H1 (cell line): ENCODE results near the gene TRIM47. TPM values are rescaled to one million over a fixed set of nuclear protein-coding genes. Genes with fewer than 3 reads are reported as not detected.

Experiments used
- CTCF ChIA-PET: fragments of 300-600 bp; sonication (Branson Sonifier 250); formaldehyde crosslinking; loops from one replicate; lab custom pipeline; 2021; ENCODE audit not compliant: partially characterized antibody; lab: Charles Lee
- POLR2A ChIA-PET: fragments of 300-600 bp; sonication (Branson Sonifier 250); formaldehyde crosslinking; loops from one replicate; lab custom pipeline; 2021; ENCODE audit warnings: inconsistent platforms; ENCODE audit not compliant: partially characterized antibody; lab: Charles Lee
- DNase-seq, 2 experiments: peaks; one replicate each; pipeline versions ENCODE4 v3.0.0 to v3.0.0-alpha.2; 2010 to 2022; ENCODE audit warnings: low spot score in 2 of 2, low read depth in 1 of 2, mixed read lengths in 1 of 2
- FAIRE-seq: peaks from 2 replicates; lab custom pipeline; 2011; peaks lifted over from hg19 to GRCh38; lab: Jason Lieb, UNC
- H2AFZ ChIP-seq: 2 replicates; pipeline ENCODE4 v1.8.1; 2012; ENCODE audit warnings: low read length, inconsistent platforms
- H2AK5ac ChIP-seq: 2 replicates; pipeline ENCODE4 v1.6.1; 2013; ENCODE audit warnings: low read depth, low read length
- H2BK120ac ChIP-seq: replicated peaks from 2 replicates; pipeline ENCODE3; 2013; ENCODE audit warnings: low read depth, low read length, inconsistent platforms
- H2BK12ac ChIP-seq: 2 replicates; pipeline ENCODE4 v1.6.1; 2013; ENCODE audit warnings: low read depth, low read length
- H2BK15ac ChIP-seq: 2 replicates; pipeline ENCODE4 v1.6.1; 2013; ENCODE audit warnings: low read length
- H2BK20ac ChIP-seq: 2 replicates; pipeline ENCODE4 v1.6.1; 2013; ENCODE audit warnings: low read length
- H2BK5ac ChIP-seq: 2 replicates; pipeline ENCODE4 v1.6.1; 2013; ENCODE audit warnings: low read depth, low read length
- H3K14ac ChIP-seq: 2 replicates; pipeline ENCODE4 v1.6.1; 2013; ENCODE audit warnings: inconsistent platforms; ENCODE audit not compliant: insufficient read length
- H3K18ac ChIP-seq: 2 replicates; pipeline ENCODE4 v1.6.1; 2013; ENCODE audit warnings: low read length; ENCODE audit errors: extremely low read depth
- H3K23ac ChIP-seq: 2 replicates; pipeline ENCODE4 v1.6.1; 2013; ENCODE audit warnings: inconsistent platforms; ENCODE audit not compliant: insufficient read length
- H3K23me2 ChIP-seq: 2 replicates; pipeline ENCODE4 v1.6.1; 2013; ENCODE audit warnings: low read depth, low read length
- H3K27ac ChIP-seq: 2 replicates; pipeline ENCODE4 v1.6.1; 2011; ENCODE audit warnings: low read depth, low read length, inconsistent platforms
- H3K27me3 ChIP-seq, 4 experiments: replicated peaks in 1 of 4; 1 replicate in 1 of 4; 2 replicates in 3 of 4; pipeline versions ENCODE4 v1.6.1 to v1.8.1; 2011 to 2013; ENCODE audit warnings: low read length in 3 of 4, mild to moderate bottlenecking in 3 of 4, inconsistent platforms in 2 of 4, mixed read lengths in 2 of 4, moderate library complexity in 1 of 4; ENCODE audit not compliant: control insufficient read depth in 3 of 4, insufficient read depth in 3 of 4; ENCODE audit errors: extremely low read depth in 1 of 4
- H3K36me3 ChIP-seq, 4 experiments: 2 replicates each; pipeline versions ENCODE4 v1.6.1 to v1.8.1; 2011 to 2013; ENCODE audit warnings: mild to moderate bottlenecking in 4 of 4, low read length in 3 of 4, moderate library complexity in 2 of 4, control low read depth in 1 of 4, inconsistent platforms in 1 of 4; ENCODE audit not compliant: insufficient read depth in 4 of 4, control insufficient read depth in 2 of 4
- H3K4ac ChIP-seq: replicated peaks from 2 replicates; pipeline ENCODE3; 2013; ENCODE audit warnings: low read length, low read depth, mixed read lengths, inconsistent platforms; ENCODE audit not compliant: insufficient read length
- H3K4me1 ChIP-seq, 4 experiments: replicated peaks in 1 of 4; 1 replicate in 1 of 4; 2 replicates in 3 of 4; pipeline versions ENCODE4 v1.6.1 to v1.8.1; 2011 to 2013; ENCODE audit warnings: low read length in 3 of 4, inconsistent platforms in 2 of 4, mixed read lengths in 1 of 4; ENCODE audit not compliant: insufficient read depth in 4 of 4, control insufficient read depth in 3 of 4
- H3K4me2 ChIP-seq, 2 experiments: 2 replicates each; pipeline versions ENCODE4 v1.6.1 to v1.8.1; 2011 to 2013; ENCODE audit warnings: low read depth in 2 of 2, low read length in 2 of 2, control low read depth in 1 of 2, inconsistent platforms in 1 of 2, mild to moderate bottlenecking in 1 of 2; ENCODE audit not compliant: insufficient read depth in 1 of 2
- H3K4me3 ChIP-seq, 4 experiments: fragments of 200-600, 300-600 bp in 1 of 4; sonication (generic), shearing (Covaris generic), sonication (Bioruptor Twin) in 1 of 4; 2 replicates each; pipeline versions ENCODE4 v1.5.1 to v1.8.1; 2011 to 2016; ENCODE audit warnings: low read length in 4 of 4, low read depth in 3 of 4, control low read depth in 2 of 4, inconsistent platforms in 2 of 4, mild to moderate bottlenecking in 2 of 4, mixed read lengths in 1 of 4, moderate library complexity in 1 of 4; ENCODE audit not compliant: insufficient read depth in 2 of 4; ENCODE audit errors: extremely low read depth in 1 of 4
- H3K56ac ChIP-seq: replicated peaks from 2 replicates; pipeline ENCODE3; 2013; ENCODE audit warnings: low read depth, mild to moderate bottlenecking, mixed read lengths, low read length, inconsistent platforms; ENCODE audit not compliant: insufficient read length
- H3K79me1 ChIP-seq: 2 replicates; pipeline ENCODE4 v1.6.1; 2013; ENCODE audit warnings: low read depth, low read length, control low read depth
- H3K79me2 ChIP-seq, 2 experiments: 2 replicates each; pipeline versions ENCODE4 v1.6.1 to v1.8.1; 2012 to 2013; ENCODE audit warnings: low read length in 2 of 2, mild to moderate bottlenecking in 2 of 2, inconsistent platforms in 1 of 2; ENCODE audit not compliant: insufficient read depth in 2 of 2, control insufficient read depth in 1 of 2
- H3K9ac ChIP-seq, 4 experiments: replicated peaks in 1 of 4; 1 replicate in 1 of 4; 2 replicates in 3 of 4; pipeline versions ENCODE4 v1.6.1 to v1.8.1; 2011 to 2013; ENCODE audit warnings: low read depth in 3 of 4, low read length in 3 of 4, control low read depth in 2 of 4, mild to moderate bottlenecking in 2 of 4, moderate library complexity in 2 of 4, inconsistent platforms in 1 of 4; ENCODE audit errors: extremely low read depth in 1 of 4
- H3K9me3 ChIP-seq, 2 experiments: 2 replicates each; pipeline versions ENCODE4 v1.6.1 to v1.8.1; 2012 to 2013; ENCODE audit warnings: mild to moderate bottlenecking in 2 of 2, moderate library complexity in 2 of 2, control low read depth in 1 of 2, inconsistent platforms in 1 of 2, low read depth in 1 of 2, low read length in 1 of 2, mixed read lengths in 1 of 2; ENCODE audit not compliant: insufficient read depth in 2 of 2
- H4K20me1 ChIP-seq, 2 experiments: replicated peaks in 1 of 2; 2 replicates each; pipeline versions ENCODE3 to v1.8.1; 2011 to 2013; ENCODE audit warnings: inconsistent platforms in 2 of 2, low read length in 2 of 2, mild to moderate bottlenecking in 1 of 2; ENCODE audit not compliant: insufficient read depth in 2 of 2, control insufficient read depth in 1 of 2
- H4K5ac ChIP-seq: 2 replicates; pipeline ENCODE4 v1.6.1; 2013; ENCODE audit warnings: low read length, low read depth, mixed read lengths, inconsistent platforms; ENCODE audit not compliant: insufficient read length
- H4K8ac ChIP-seq: 2 replicates; pipeline ENCODE4 v1.8.0; 2013; ENCODE audit warnings: mild to moderate bottlenecking, moderate library complexity, low read length, inconsistent platforms; ENCODE audit not compliant: insufficient read depth; ENCODE audit errors: extremely low read depth
- H4K91ac ChIP-seq: replicated peaks from 2 replicates; pipeline ENCODE3; 2013; ENCODE audit warnings: low read length, mixed read lengths, inconsistent platforms; ENCODE audit not compliant: insufficient read length
- BACH1 ChIP-seq: IDR thresholded peaks from 2 replicates; pipeline ENCODE4 v1.6.1; 2012; ENCODE audit warnings: low read length, improper control_type of control experiment
- RBBP5 ChIP-seq: IDR thresholded peaks from 2 replicates; pipeline ENCODE4 v1.7.1; 2012; ENCODE audit warnings: low read depth, mild to moderate bottlenecking, inconsistent platforms, low read length, moderate library complexity, borderline replicate concordance
- WGBS, 2 experiments: shearing (Covaris generic) in 1 of 2; methylation state at CpG; one replicate each; pipeline versions ENCODE4 v1.1.6 to v1.1.7; 2013 to 2015; ENCODE audit warnings: low lambda C conversion rate in 2 of 2, mixed read lengths in 2 of 2, inconsistent platforms in 1 of 2, low coverage in 1 of 2, missing lambda C conversion rate in 1 of 2; ENCODE audit not compliant: insufficient replicate concordance in 2 of 2, insufficient coverage in 1 of 2, insufficient read length in 1 of 2; ENCODE audit errors: extremely low coverage in 1 of 2, missing lambda C conversion rate in 1 of 2; 5-methylcytosine and 5-hydroxymethylcytosine counted together
- polyA plus RNA-seq, 7 experiments: library from polyadenylated mRNA; depleted of rRNA in 3 of 7; stranded (reverse) in 5 of 7; unstranded in 2 of 7; fragments of >200 nt in 5 of 7; fragments of 200-250 nt in 2 of 7; gene quantifications; 1 replicate in 5 of 7; 2 replicates in 1 of 7; 4 replicates in 1 of 7; pipeline versions ENCODE4 v1.2.1 to v1.2.3, GENCODE V29; 2011 to 2013; ENCODE audit warnings: missing spikeins in 2 of 7, mixed read lengths in 2 of 7
- total RNA-seq: library from RNA; stranded (reverse); fragmentation: NEBNext Ultra II Directional; extraction: Animal tissue kit (Norgen Biotek cat#: 25700); gene quantifications from 2 replicates; pipeline ENCODE4 v1.2.1, GENCODE V29; 2021
- TF ChIP-seq, protein P1 (sequence below): IDR thresholded peaks from 2 replicates; pipeline ENCODE4 v1.6.1; 2012; ENCODE audit warnings: low read length, inconsistent platforms

Gene TRIM47
- total and polyA plus RNA-seq, 2 of the 8 experiments (the other 6 are each of a cell fraction or from before 2014, with no cell fraction given), result 6.3 to 6.4 TPM

DNA sequence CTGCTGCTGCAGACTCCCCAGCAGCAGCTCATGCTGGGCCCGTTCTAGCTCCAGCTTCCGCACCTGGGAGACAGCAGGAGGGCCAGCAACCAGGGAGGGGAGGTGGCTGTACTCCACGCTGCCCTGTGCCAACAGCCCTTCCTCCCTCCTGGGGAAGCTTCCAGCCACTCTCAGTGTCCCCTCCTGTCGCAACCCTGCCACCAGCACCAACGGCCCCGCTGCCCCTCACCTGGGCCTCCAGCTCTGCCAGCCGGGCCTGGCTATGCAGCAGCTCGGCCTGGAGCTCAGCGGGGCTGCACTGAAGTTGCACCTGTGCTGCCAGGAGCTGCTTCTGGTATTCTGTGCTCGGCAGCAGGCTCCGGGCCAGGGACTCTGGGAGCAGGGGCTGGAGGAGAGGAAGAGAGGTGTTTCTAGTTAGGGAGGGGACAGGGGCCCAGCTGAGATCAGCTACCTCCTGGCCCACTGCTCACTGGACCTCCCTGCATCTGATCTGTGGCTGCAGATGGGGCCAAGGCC, 41.7 kb upstream of the TRIM47 start:
- no peak overlapping the region for H2BK20ac ChIP-seq
- WGBS, 2 experiments, result 85% methylated on average over 11 of the region's 11 CpGs; no CpG with 5 or more reads in 1 of the 2 experiments
- no peak overlapping the region for H4K91ac ChIP-seq
- no peak overlapping the region for H2BK5ac ChIP-seq
- no peak overlapping the region for H3K18ac ChIP-seq
- H2BK12ac ChIP-seq, result no peak overlapping the region
- H3K36me3 ChIP-seq, result peaks cover 0 to 4% (median 0%) of the 10 kb centered on the region in 4 experiments; a peak in 2 of 8 replicates
- FAIRE-seq (no peak), DNase-seq (no peak)
- no peak overlapping the region for H2AK5ac ChIP-seq
- H3K4ac ChIP-seq, result no peak overlapping the region
- H3K9me3 ChIP-seq, result no peaks in the 10 kb centered on the region
- CTCF ChIA-PET, result interaction anchor here (0.5 to 51.3 kb wide), 13 partner anchors 9 to 379 kb away, joined by 3 to 885 read pairs (median 3); partner anchors contain the start of genes CDK3, MRPL38 and TRIM65
- no peaks in the 10 kb centered on the region for H3K79me2 ChIP-seq
- no peak overlapping the region for H3K4me2 ChIP-seq
- H3K4me1 ChIP-seq, result no peaks in the 10 kb centered on the region
- no peak overlapping the region for H4K5ac ChIP-seq
- no peaks in the 10 kb centered on the region for H3K27me3 ChIP-seq
- no peak overlapping the region; the same call in 1 of the 2 replicates for H4K8ac ChIP-seq
- POLR2A ChIA-PET, result interaction anchor here (0.7 to 3.7 kb wide), 7 partner anchors 8 to 172 kb away, joined by 3 to 16 read pairs (median 4); partner anchors contain the start of genes MRPL38 and TRIM65
- no peak overlapping the region for H2BK120ac ChIP-seq
- no peak overlapping the region for H3K23ac ChIP-seq
- no peak overlapping the region for H3K27ac ChIP-seq
- no peak overlapping the region for H2AFZ ChIP-seq
- no peak overlapping the region for H3K14ac ChIP-seq
- no peak overlapping the region for H3K9ac ChIP-seq
- H3K56ac ChIP-seq, result no peak overlapping the region
- no peaks in the 10 kb centered on the region for H3K23me2 ChIP-seq
- TF ChIP-seq, protein P1, sequence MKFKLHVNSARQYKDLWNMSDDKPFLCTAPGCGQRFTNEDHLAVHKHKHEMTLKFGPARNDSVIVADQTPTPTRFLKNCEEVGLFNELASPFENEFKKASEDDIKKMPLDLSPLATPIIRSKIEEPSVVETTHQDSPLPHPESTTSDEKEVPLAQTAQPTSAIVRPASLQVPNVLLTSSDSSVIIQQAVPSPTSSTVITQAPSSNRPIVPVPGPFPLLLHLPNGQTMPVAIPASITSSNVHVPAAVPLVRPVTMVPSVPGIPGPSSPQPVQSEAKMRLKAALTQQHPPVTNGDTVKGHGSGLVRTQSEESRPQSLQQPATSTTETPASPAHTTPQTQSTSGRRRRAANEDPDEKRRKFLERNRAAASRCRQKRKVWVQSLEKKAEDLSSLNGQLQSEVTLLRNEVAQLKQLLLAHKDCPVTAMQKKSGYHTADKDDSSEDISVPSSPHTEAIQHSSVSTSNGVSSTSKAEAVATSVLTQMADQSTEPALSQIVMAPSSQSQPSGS, result no peak
- TF ChIP-seq RBBP5, result no peak
- no peak for TF ChIP-seq BACH1
- TF ChIP-seq, all 59 proteins: peak for 0
- Histone ChIP-seq H3K79me1 (no peaks in the 10 kb centered on the region), H2BK15ac (no peak overlapping the region), H3K4me3 (no peak overlapping the region), H4K20me1 (no peaks in the 10 kb centered on the region)
